Mononuclear cell (primary cell): Measurements from ENCODE around the gene NPHS1. TPM values are rescaled to one million over a fixed set of nuclear protein-coding genes. Genes with fewer than 3 reads are reported as not detected.
A peak's percentile ranks its signal among the peaks of the same experiment; 100 is the strongest.
"Not testable (repeated sequence)": the region's sequence is repeated elsewhere in the genome, so short reads cannot be mapped to it uniquely, and the experiment has no call there.

Experiments used
- H3K27me3 ChIP-seq: 2 replicates; pipeline ENCODE4 v1.6.0; 2011; ENCODE audit warnings: low read length, control low read depth; ENCODE audit not compliant: insufficient read depth
- H3K4me1 ChIP-seq: 2 replicates; pipeline ENCODE4 v1.5.1; 2011; ENCODE audit warnings: mild to moderate bottlenecking, low read length, control low read depth; ENCODE audit not compliant: insufficient read depth
- H3K4me3 ChIP-seq: 2 replicates; pipeline ENCODE4 v1.5.1; 2011; ENCODE audit warnings: mild to moderate bottlenecking, low read length, moderate library complexity
- H3K9me3 ChIP-seq: 2 replicates; pipeline ENCODE4 v1.5.1; 2011; ENCODE audit warnings: low read depth, mild to moderate bottlenecking, control low read depth, low read length
- total RNA-seq: library from RNA; depleted of rRNA; stranded (reverse); fragments of >200 nt; gene quantifications from one replicate; pipeline ENCODE4 v1.2.3, GENCODE V29; 2012

Gene NPHS1, protein sequence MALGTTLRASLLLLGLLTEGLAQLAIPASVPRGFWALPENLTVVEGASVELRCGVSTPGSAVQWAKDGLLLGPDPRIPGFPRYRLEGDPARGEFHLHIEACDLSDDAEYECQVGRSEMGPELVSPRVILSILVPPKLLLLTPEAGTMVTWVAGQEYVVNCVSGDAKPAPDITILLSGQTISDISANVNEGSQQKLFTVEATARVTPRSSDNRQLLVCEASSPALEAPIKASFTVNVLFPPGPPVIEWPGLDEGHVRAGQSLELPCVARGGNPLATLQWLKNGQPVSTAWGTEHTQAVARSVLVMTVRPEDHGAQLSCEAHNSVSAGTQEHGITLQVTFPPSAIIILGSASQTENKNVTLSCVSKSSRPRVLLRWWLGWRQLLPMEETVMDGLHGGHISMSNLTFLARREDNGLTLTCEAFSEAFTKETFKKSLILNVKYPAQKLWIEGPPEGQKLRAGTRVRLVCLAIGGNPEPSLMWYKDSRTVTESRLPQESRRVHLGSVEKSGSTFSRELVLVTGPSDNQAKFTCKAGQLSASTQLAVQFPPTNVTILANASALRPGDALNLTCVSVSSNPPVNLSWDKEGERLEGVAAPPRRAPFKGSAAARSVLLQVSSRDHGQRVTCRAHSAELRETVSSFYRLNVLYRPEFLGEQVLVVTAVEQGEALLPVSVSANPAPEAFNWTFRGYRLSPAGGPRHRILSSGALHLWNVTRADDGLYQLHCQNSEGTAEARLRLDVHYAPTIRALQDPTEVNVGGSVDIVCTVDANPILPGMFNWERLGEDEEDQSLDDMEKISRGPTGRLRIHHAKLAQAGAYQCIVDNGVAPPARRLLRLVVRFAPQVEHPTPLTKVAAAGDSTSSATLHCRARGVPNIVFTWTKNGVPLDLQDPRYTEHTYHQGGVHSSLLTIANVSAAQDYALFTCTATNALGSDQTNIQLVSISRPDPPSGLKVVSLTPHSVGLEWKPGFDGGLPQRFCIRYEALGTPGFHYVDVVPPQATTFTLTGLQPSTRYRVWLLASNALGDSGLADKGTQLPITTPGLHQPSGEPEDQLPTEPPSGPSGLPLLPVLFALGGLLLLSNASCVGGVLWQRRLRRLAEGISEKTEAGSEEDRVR (N-terminal part only)
- total RNA-seq: not detected

DNA sequence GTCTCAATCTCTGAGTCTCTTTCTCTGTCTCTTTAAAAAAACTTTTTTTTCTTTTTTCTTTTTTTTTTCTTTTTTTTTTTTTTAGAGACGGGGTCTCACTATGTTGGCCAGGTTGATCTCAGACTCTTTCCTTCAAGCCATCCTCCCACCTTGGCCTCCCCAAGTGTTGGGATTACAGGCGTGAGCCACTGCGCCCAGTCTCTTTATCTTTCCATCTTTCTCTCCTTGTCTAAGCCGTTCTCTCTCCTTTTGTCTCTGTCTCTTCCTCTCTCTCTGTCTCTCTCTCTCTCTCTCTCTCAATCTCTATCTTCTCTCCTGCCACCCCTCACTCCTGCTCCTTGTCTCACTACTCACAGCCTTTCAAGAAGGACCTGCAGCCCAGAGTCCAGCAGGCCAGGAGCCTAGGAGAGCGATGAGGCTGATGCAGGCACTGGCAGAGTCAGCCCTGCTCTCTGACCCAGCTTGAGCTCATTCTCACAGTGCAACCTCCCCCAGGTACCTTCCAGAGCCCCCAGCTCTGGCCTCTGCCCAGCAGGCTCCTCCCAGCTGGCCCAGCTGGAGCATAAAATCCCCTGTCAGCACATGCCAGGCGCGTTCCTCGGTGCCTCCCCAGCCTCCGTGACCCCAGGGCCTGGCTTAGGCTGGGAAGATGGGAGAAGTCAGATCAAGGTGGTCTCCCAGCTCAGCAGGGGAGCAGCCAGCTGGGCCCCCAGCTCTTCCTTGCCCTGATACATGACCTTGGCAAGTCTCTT is at the start of gene NPHS1:
Gene NPHS1, minus strand, starts transcription at position 476 of the 752 bp plus-strand sequence. CDS start 667 bp downstream, outside the sequence.
- Histone ChIP-seq H3K9me3 (no peaks in the 10 kb centered on the region), H3K27me3 (peaks cover 19% of the 10 kb centered on the region), H3K4me1 (peaks cover 14% of the 10 kb centered on the region), H3K4me3 (no peak within 1 kb of the TSS)

DNA sequence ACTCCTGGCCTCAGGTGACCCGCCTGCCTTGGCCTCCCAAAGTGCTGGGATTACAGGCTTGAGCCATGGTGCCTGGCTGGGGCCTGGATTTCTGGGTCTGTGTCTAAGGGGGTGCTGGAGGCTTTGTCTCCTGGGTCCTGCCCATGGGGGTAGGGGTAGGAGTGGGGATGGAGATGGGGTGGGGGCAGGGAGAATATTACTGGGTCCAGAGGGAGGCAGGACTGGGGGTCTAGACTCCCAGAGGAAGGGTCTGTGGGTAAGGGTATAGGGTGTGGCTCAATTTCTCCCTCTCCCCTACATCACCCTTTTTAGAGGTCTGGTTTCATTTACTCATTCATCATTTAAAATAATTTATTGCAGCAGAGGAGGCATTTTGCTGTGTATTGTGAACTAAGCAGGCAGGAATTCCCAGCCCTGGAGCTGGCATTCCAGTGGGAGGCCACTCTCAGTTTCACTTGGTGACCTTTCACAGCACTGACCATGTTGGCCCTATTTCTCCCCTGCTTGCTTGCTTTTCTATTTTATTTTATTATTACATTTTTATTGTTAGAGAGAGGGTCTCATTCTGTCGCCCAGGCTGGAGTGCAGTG is 48.8 kb upstream of the NPHS1 start:
- Histone ChIP-seq H3K4me3 (peak overlapping the region; percentile 98), H3K27me3 (no peaks in the 10 kb centered on the region), H3K9me3 (no peaks in the 10 kb centered on the region), H3K4me1 (peaks cover 81% of the 10 kb centered on the region)

DNA sequence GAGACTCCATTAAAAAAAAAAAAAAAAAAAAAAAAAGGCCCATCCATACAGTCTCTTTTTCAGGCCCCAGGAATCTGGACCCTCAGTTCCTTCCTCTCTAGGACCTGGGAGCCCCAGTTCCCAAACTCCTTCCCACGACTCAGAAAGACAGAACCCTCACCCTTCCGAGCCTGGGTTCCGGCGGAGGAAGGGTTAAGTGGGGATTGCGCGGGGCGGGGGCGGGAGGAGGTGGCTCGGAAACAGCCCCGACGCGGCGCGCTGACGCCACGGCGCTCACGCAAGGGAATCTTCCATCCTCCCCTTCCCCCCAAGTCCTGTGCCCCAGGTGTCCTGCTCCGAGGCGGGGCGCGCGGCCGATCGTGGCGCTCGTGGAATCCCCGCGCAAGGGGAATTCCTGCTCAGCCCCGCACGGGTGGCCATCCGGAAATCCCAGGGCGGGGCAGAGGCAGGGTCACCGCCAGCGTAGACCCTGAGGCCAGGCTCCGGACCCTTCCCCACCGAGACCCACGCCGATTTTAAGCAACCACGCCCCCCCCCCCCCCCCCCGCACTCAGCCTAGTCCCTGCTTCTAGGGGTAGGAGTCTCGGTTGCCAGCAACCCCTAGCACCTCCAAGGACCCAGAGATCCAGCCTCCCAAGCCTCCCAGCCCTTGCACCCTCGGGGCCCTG is 47.4 kb upstream of the NPHS1 start:
- Histone ChIP-seq H3K9me3 (no peaks in the 10 kb centered on the region), H3K4me3 (peak overlapping the region; percentile 98), H3K4me1 (peaks cover 70% of the 10 kb centered on the region), H3K27me3 (no peaks in the 10 kb centered on the region)

DNA sequence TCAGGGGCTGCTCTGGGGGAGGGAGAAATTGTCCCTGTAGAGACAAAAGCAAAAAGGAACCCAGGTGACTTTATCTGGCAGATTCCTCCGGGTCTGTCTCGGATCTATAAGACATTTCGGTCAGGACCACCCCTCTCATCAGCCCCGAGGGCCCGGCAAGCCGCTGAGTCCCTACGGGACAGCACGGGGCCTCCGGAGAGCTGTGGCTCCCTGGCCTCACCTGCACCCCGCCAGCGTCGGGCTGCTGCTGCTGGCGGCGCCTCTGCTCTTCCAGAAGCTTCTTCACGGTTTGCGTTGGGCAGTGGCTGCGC is 46.1 kb upstream of the NPHS1 start:
- peak overlapping the region; percentile 98 for H3K4me3 ChIP-seq
- H3K4me1 ChIP-seq: peaks cover 57% of the 10 kb centered on the region

DNA sequence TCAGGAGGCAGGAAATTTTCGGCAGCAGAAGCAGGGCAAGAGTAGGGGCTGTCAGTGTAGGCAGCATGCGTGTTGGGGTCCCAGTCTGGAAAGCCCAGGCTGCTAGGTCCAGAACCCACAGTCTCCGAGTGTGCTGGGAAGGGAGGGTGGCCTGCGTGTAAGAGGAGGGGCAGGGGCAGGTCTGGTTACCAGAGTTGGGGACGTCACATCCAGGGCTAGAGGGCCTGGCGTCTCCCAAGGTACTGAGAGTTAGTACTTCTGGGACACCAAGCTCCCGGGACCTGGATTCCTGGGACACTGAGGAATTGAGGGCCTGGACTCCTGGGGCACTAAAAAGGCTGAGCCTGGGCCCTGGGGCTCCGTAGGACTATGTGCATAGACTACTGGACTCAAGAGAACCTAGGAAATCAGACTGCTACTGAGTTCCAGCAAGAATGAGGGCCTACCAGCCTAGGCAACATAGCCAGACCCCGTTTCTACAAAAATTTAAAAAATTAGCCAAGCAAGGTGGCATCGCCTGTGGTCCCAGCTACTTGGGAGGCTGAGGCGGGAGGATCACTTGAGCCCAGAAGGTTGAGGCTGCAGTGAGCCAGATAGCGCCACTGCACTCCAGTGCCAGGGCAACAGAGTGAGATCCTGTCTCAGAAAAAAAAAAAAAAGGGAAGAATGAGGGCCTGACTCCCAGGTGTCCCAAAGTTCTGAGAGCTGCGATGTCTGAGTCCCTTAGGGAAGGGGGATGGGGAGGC is 45.6 kb upstream of the NPHS1 start:
- Histone ChIP-seq H3K9me3 (no peaks in the 10 kb centered on the region), H3K4me3 (peak overlapping the region; percentile 98), H3K27me3 (no peaks in the 10 kb centered on the region), H3K4me1 (peaks cover 52% of the 10 kb centered on the region)

More for the DNA sequence above, 46.1 kb upstream of the NPHS1 start:
- no peaks in the 10 kb centered on the region for H3K9me3 ChIP-seq
- no peaks in the 10 kb centered on the region for H3K27me3 ChIP-seq

DNA sequence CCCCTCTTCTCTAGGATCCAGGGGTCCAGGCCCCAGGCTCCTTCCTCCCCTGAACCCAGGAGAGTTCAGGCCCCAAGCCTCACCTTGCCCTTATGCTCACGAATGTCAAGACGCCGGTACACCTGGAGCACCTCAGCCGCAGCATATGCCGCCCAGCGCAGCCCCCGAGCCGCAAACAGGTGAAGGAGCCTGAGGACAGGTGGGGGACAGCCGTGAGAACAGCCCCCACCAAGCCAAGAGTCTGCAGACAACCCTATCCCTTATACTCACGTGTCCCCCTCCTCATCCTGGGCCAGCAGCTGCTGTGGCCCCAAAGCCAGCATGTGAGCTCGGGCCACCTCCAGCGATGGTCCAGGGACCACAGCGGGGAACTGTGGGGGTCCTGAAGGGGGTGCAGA is 44.3 kb upstream of the NPHS1 start:
- no peak overlapping the region for H3K4me3 ChIP-seq
- peaks cover 39% of the 10 kb centered on the region for H3K4me1 ChIP-seq

DNA sequence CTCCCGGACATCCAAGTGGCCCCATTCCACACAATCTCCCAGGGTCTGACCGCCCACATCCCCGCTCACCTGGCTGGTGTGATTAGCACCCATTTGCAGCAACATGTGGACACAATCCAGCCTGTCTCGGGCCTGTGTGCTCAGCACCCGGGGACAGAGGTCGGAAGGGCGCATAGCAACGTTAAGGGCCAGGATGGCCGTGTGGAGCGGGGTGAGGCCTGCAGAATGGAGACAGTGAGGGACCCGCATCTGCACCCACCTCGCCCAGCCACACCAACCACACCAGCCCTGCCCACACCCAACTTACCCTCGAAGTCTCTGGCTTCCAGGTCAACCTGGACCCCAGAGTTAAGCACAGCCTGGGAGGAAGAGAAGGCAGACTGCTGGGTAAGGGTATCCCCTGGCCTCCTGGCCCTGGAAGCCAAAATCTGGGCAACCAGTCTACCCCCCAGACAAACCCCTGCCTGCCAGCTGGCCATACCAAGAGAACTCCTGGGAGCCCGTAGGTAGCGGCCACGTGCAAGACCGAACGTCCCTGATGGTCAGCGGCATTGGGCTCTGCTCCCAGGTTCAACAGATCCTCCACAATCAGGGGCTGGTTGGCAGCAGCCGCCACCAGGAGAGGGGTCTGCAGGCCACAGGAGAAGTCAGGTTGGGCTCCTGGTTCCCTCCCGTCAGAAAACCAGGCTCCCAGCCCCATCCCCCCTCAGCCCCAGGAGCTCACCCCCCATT is 43.8 kb upstream of the NPHS1 start:
- H3K4me3 ChIP-seq: no peak overlapping the region
- H3K4me1 ChIP-seq: peaks cover 34% of the 10 kb centered on the region

More for the DNA sequence above, 44.3 kb upstream of the NPHS1 start:
- Histone ChIP-seq H3K9me3 (no peaks in the 10 kb centered on the region), H3K27me3 (no peaks in the 10 kb centered on the region)

DNA sequence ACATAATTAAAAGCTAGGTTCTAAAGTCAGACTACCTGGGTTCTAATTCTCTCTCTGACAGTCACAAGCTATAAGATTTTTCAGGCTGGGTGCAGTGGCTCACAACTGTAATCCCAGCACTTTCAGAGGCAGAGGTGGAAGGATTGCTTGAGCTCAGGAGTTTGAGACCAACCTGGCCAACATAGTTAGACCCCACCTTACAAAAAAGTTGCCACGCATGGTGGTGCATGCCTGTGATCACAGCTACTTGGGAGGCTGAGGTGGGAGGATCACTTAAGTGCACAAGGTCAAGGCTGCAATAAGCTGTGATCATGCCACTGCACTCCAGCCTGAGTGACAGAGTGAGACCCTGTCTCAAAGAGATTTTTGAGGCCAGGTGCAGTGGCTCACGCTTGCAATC is 42.0 kb upstream of the NPHS1 start:
- no peaks in the 10 kb centered on the region for H3K9me3 ChIP-seq
- no peak overlapping the region for H3K4me3 ChIP-seq
- H3K4me1 ChIP-seq: peaks cover 29% of the 10 kb centered on the region
- H3K27me3 ChIP-seq: no peaks in the 10 kb centered on the region

More for the DNA sequence above, 43.8 kb upstream of the NPHS1 start:
- no peaks in the 10 kb centered on the region for H3K9me3 ChIP-seq
- H3K27me3 ChIP-seq: no peaks in the 10 kb centered on the region

DNA sequence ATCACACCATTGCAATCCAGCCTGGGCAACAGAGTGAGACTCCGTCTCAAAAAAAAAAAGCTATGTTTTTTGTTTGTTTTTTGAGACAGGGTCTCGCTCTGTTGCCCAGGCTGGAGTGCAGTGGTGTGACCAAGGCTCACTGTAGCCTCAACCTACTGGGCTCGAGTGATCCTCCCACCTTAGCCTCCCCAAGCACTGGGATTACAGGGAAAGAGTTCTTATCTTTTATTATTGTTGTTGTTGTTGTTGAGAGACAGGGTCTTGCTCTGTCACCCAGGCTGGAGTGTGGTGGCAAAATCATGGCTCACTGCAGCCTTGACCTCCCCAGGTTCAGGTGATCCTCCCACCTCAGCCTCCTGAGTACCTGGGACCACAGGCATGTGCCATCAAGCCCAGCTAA is 39.5 kb upstream of the NPHS1 start:
- not testable (repeated sequence) for H3K4me1 ChIP-seq, H3K27me3 ChIP-seq

DNA sequence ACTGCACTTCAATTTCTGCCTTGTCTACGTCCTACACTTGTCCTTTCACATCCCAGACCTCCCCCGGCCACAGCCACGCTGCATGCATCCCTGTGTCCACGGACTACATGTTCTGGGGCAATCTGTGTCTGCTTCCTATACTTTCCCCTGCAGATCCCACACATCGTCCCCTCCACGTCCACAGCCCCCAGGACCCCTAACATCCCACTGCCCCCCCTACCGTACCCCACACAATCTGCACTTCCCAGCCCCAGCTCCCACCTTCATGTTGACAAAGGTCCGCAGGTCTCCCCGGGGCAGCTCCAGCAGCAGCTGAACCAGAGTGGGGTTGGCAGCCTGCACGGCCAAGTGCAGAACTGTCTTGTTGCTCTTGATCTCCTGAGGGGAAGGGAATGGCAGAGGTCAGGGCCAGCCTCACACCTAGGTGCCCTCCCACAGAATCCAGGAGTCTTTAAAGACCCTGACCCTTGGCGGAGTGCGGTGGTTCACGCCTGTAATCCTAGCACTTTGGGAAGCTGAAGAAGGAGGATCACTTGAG is 37.9 kb upstream of the NPHS1 start:
- Histone ChIP-seq H3K9me3 (no peaks in the 10 kb centered on the region), H3K27me3 (no peaks in the 10 kb centered on the region)

More for the DNA sequence above, 39.5 kb upstream of the NPHS1 start:
- not testable (repeated sequence) for H3K4me3 ChIP-seq, H3K9me3 ChIP-seq

DNA sequence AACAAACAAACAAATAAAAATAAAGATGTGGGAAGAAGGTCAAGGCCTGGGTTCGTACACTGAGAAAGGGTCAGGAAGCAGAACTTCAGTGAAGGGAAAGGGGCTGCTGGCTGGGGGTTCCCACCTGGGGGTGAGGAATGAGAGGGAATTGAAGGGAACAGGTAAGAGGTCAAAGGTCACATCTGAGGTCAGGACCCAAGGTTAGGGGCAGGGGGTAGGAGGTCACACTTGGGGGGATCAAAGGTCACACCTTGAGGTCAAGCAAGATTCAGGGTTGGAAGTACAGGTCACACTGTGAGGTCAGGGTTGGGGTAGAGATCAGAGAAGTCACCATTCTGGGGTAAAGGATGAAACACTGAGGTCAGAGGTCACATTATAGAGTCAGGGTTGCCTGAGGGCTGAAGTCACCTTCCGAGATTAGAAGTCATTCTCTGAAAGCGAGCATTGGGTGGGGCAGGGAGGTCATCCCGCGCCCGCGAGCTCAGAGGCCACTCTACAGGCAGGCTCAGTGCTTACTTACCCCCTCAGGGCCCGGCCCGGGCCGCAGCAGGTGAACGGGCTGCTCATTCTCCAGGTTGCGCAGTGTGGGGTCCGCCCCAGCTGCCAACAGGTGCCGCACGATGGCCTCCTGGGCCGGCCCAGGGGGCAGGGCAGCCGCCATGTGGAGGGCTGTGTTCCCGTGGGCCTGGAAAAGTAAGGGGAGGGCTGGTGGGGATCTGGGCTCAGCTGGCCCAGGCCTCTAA is 37.2 kb upstream of the NPHS1 start:
- H3K27me3 ChIP-seq: no peaks in the 10 kb centered on the region
- no peak overlapping the region for H3K4me3 ChIP-seq
- no peaks in the 10 kb centered on the region for H3K9me3 ChIP-seq
- no peaks in the 10 kb centered on the region for H3K4me1 ChIP-seq

More for the DNA sequence above, 37.9 kb upstream of the NPHS1 start:
- Histone ChIP-seq H3K4me3 (no peak overlapping the region), H3K4me1 (no peaks in the 10 kb centered on the region)

DNA sequence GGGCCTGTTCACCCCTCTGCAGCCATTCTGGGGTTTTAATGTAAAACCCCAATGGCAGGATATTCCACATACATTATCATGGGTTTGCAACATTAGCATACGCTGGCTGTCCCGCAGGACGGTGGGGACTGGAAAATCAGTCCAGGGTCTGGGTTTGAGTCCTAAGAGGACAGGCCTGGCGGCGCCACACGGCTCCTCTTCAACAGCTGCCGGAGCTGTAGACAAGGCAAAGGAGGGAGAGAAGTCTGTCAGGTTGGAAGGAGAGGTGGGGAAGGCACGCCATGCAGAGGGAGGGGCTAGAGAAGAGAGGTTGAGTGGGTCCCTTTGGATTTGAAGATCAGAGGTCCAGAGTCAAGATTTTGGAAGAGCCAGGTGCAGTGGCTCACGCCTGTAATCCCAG is 36.1 kb upstream of the NPHS1 start:
- H3K4me1 ChIP-seq: no peaks in the 10 kb centered on the region
- no peaks in the 10 kb centered on the region for H3K9me3 ChIP-seq
- no peak overlapping the region for H3K4me3 ChIP-seq
- H3K27me3 ChIP-seq: no peaks in the 10 kb centered on the region
